IPS DF 19.7 (cell line): ENCODE results near the gene AGA.

Experiments used
- DNase-seq: peaks from one replicate; pipeline ENCODE4 v3.0.0-alpha.2; 2013; ENCODE audit warnings: low read depth, low spot score

Gene AGA

DNA sequence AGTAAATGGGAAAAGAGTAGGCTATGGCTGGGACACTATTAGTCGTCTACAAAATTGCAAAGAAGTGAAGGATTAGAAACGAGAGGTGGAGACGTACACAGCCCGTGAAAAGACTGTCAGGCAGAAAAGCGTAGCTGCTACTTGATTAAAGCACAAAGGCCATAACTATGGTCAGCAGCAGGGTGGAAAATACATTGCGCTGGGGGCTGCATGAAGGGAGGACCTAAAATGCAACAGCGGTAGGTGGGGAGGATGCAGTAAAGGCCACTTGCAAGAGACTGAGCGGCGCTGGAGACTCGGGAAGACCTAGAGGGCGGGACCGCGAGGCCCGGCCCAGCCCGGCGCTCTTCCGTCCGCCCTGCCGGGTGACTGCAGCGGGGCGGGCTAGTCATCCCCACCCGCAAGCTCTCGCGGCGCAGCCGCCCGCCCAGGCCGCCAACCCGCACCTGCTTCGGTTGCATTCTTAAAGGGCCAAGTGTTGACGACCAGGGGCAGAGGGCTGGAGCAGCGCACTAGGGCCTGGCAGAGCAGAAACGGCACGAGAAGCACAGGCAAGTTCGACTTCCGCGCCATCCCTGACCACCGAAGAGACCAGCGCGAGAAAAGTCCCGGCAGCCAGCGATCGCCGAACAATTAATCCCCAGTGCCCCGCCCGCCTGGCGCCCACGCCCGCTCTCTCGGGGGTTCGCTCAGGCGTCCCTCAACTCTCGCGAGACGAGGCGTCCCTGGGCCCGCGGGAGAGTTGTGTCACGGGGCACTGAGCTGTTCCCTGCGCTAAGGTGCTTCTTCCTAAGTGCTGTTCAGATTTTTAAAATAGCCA lies at the start of gene AGA:
AGA (minus strand) TSS at position 635 of the 820 bp plus-strand sequence; CDS start at position 573, 62 bp downstream.
- DNase-seq, result peak; percentile 54

- no peak for DNase-seq
Observed at GRCh38 chr4:177492022-177492421, 49.8 kb upstream of the AGA start.

DNA sequence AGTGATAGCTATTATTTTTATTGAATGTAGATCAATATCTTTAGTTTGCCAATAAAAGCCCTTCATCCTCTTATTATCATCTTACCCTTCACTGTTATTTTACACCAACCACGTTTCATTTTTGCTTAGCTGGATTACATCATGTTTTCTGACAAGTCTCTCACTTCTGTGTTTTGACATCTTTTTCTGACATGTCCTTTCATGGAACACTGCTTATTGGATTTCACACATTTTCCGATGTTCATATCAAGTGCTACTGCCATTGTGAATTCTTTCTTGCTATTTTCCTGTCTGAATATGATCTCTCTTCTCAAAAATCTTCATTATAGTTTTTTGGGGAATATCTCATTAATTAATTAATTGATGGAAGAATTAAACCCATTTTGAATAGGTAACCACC lies 48.5 kb upstream of the AGA start:
- DNase-seq, result no peak

DNA sequence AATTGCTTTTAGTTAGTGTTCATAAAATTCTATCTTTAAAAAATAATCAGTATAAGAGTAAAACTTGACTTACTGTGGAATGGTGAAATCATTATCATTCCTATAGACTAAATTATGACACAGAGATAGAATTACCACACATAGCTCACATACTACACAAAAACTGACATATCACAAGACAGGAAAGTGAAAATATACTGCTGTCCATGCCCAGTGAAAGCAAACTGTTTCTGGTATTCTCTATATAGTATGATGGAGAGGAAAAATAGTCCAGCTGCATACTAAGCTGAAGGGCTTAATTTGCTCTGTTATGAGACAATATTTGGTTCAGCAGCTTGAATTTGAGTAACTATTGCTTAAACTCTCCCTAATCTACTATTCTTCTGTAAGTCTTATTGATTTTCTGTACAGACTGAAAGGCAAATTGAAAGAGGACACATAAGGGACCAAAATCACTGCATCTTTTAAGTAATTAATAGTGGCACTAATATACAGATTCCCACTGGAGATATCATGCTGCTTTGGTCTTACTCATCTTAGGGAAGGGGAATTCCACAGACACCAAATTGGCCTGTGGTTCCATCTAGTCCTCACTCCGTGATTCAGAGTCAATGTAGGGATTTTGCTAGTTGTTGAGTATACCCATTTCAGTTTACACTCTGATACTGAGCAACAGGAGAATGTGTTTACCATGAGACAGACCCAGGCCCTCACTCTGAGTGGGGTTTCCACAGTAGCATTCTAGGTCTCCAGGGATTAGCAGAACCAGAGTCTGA lies 47.4 kb upstream of the AGA start:
- DNase-seq, result no peak

DNA sequence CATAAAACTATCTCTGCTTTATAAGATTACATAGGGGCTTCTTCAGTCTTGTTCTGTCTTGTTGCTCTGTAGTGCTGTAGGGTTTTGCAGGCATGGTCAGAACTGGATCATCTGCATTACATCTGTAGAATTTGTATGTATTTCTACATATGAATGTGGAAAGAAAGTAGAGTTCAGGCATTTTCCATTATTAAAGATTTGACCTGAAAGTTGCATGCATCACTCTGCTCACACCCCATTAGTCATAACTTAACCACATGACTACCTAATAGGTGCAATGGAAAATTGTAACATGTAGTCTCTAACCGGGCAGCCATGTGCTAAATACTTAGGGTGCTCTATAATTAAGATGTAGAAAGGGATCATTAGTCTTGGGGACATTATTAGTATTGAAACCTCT lies 45.7 kb upstream of the AGA start:
- DNase-seq, result no peak

DNA sequence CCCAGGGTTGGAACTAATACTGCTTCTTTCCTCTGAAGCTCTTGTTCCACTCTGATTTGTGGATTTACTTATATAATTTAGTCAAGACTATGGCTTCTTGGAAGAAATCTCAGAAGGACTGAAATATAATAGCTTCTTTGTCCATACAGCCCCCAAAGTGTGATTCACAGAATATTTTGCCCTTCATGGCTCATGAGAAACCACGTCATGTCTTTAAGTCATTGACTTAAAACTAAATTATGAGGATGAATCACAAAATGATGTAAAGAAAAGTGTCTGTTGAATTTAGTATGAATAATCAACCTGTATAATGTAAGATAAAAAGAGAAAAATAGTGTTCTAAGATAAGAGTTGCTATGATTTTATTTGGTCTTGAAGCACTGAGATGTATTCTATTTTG lies 43.3 kb upstream of the AGA start:
- DNase-seq, result no peak

- peak; percentile 25 for DNase-seq
Observed at GRCh38 chr4:177484613-177485021, 42.4 kb upstream of the AGA start.

DNA sequence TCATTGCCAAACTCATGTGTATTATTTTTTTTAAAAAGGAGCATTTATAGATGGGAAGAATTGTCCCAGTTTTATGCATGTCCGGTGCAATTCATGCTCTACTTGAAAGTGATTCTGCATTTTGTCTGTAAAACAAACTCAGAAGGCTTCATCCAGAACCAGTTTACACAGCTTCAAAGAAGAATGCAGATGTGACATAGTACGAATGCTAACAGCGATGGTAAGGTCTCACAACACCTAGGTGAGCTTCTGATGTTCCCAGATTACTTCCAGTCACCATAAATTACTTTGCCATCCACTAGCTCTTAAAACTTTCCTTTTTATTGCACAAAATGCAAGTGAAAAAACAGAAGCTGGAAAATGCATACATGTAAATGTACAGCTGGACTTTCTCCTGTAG lies 41.5 kb upstream of the AGA start:
- DNase-seq, result no peak

- DNase-seq, result no peak
Observed at GRCh38 chr4:177483271-177483670, 41.0 kb upstream of the AGA start.

- DNase-seq, result no peak
Observed at GRCh38 chr4:177482367-177482766, 40.1 kb upstream of the AGA start.

DNA sequence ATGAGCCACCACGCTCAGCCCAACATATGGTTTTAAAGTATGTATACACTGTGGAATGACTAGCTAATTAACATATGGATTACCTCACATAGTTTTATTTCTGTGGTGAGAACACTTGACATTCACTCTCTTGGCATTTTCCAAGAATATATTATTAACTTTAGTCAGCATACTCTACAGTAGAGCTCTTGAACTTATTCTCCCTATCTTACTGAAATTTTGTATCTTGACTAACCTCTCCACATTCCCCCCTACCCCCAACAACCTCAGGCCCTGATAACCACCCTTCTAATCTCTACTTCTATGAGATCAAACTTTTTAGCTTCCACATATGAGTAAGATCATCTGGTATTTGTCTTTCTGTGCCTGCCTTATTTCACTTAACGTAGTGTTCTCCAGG lies 38.6 kb upstream of the AGA start:
- DNase-seq, result no peak

GRCh38 chr4:177479063-177479462 lies 36.8 kb upstream of the AGA start:
- no peak for DNase-seq

GRCh38 chr4:177478496-177478895 lies 36.3 kb upstream of the AGA start:
- DNase-seq, result no peak

- DNase-seq, result no peak
Observed at GRCh38 chr4:177473991-177474390, 31.8 kb upstream of the AGA start.

DNA sequence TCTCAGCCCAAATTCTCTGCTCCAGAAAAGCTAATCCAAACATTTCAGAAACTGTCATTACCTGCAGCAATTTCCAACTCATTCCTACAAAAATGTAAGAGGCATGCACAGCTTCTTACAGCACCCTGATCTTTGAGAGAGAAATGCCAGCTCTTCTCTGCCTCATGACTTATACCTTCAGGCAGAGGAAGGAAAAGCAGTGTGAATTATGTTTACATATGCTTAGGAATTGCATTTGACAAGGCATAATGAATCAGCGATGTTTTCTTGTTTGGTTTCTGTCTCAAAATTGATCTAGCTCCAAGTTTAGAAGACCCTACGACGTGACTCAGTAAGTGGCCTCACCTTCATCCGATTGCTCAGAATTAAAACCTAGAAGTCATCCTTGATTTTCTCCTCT lies 21.8 kb upstream of the AGA start:
- no peak for DNase-seq

DNA sequence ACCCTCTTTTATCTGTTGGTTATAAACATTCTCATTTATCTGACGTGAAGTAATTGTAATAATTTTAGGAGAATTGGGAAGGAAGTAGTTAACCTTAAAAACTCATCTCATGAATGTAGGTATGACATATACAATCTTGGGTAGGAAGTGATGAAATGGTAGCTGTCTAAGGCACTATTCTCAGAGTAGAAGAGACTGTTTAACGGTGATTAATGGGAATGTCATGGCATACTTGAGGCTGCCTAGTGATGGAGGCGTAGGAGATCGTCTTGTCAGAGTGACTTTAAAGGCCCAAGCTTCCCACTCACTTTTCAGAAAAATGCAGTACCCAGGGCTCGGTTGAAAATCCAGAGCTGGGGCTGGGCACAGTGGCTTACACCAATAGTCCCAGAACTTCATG lies 19.4 kb upstream of the AGA start:
- no peak for DNase-seq

DNA sequence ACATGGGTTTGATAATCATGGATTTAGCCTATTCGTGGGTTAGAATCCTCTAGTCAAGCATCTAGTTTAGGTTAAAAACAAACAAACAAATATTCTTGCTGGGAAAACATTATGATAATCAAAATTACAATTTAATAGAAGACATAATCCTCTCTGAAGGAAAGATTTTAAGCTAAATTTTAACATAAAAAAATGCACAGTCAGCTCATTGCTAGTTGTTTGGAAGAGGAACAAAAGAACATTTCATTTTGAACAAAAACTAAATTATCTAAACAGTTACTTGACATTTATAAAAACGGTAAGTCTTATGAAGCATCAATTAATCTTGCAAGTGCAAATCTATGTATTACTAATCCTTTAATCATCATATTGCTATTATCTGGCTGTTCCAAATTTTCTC lies 18.2 kb upstream of the AGA start:
- no peak for DNase-seq

GRCh38 chr4:177455561-177455970 lies 13.3 kb upstream of the AGA start:
- DNase-seq, result no peak

DNA sequence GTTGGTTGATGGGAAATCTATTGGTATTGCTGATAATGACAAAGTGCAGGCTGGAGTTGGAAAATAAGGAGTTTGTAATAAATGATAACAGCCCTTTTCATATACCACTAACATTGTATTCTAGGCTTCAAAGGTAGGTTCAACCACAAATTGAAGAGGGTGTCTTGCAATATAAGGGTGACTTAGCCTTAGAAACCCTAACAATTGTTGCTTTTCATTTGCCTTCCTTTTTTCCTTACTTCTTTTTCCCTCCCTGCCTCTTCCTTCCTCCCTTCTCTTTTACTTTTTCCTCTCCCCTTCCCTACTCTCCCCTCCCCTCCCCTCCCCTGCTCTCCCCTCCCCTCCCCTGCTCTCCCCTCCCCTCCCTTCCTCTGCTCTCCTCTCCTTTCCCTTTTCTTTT lies 10.9 kb upstream of the AGA start:
- no peak for DNase-seq

GRCh38 chr4:177451108-177451500 lies 8.9 kb upstream of the AGA start:
- DNase-seq, result no peak

GRCh38 chr4:177450426-177451107 lies 8.3 kb upstream of the AGA start:
- no peak for DNase-seq

GRCh38 chr4:177448850-177449249 lies 6.6 kb upstream of the AGA start:
- no peak for DNase-seq
